ENCODE results near the gene UBE2H.
A peak's percentile ranks its signal among the peaks of the same experiment; 100 is the strongest.
"Not testable (repeated sequence)": the region's sequence is repeated elsewhere in the genome, so short reads cannot be mapped to it uniquely, and the experiment has no call there.

Gene UBE2H

GRCh38 chr7:129907122-129907736 lies 45.5 kb downstream of the UBE2H start:
- DNase-seq = no peak

- no peak for DNase-seq
Observed at GRCh38 chr7:129906700-129907099, 46.1 kb downstream of the UBE2H start.

- DNase-seq = no peak
Observed at GRCh38 chr7:129903935-129904334, 48.8 kb downstream of the UBE2H start.

GRCh38 chr7:129902788-129903422 lies 49.9 kb downstream of the UBE2H start:
- DNase-seq = no peak

GRCh38 chr7:129898502-129899160 lies 54.1 kb downstream of the UBE2H start:
- no peak for DNase-seq

- DNase-seq = no peak
Observed at GRCh38 chr7:129898007-129898406, 54.8 kb downstream of the UBE2H start.

- no peak for DNase-seq
Observed at GRCh38 chr7:129896568-129897382, 56.0 kb downstream of the UBE2H start.

GRCh38 chr7:129894184-129894583 lies 58.6 kb downstream of the UBE2H start:
- DNase-seq = not testable (repeated sequence)

GRCh38 chr7:129890090-129890489 lies 62.7 kb downstream of the UBE2H start:
- no peak for DNase-seq

- no peak for DNase-seq
Observed at GRCh38 chr7:129889133-129889844, 63.5 kb downstream of the UBE2H start.

GRCh38 chr7:129887865-129888264 lies 64.9 kb downstream of the UBE2H start:
- no peak for DNase-seq

GRCh38 chr7:129886818-129887186 lies 66.0 kb downstream of the UBE2H start:
- no peak for DNase-seq

GRCh38 chr7:129886167-129886817 lies 66.5 kb downstream of the UBE2H start:
- no peak for DNase-seq

GRCh38 chr7:129884495-129884894 lies 68.3 kb downstream of the UBE2H start:
- no peak for DNase-seq

- no peak for DNase-seq
Observed at GRCh38 chr7:129883151-129883550, 69.6 kb downstream of the UBE2H start.

- DNase-seq = no peak
Observed at GRCh38 chr7:129882531-129882930, 70.2 kb downstream of the UBE2H start.

GRCh38 chr7:129877146-129877792 lies 75.5 kb downstream of the UBE2H start:
- DNase-seq = peak in 1 of 14 donors; percentile 27

- DNase-seq = no peak
Observed at GRCh38 chr7:129875745-129876411, 76.9 kb downstream of the UBE2H start.

- DNase-seq = no peak
Observed at GRCh38 chr7:129875160-129875559, 77.6 kb downstream of the UBE2H start.

GRCh38 chr7:129874722-129875121 lies 78.0 kb downstream of the UBE2H start:
- DNase-seq = no peak

GRCh38 chr7:129872054-129872453 lies 80.7 kb downstream of the UBE2H start:
- no peak for DNase-seq

Measured in C1 segment of cervical spinal cord (tissue), 14 donors.